Liver (tissue), 9 donors: Measurements from ENCODE around the gene PPM1G. TPM values are rescaled to one million over a fixed set of nuclear protein-coding genes. Genes with fewer than 3 reads are reported as not detected.
"Not testable (repeated sequence)": the region's sequence is repeated elsewhere in the genome, so short reads cannot be mapped to it uniquely, and the experiment has no call there.

Source experiments
- DNase-seq: peaks from one replicate; pipeline ENCODE4 v3.0.0-alpha.2; 2017; ENCODE audit warnings: low spot score
- H3K27ac ChIP-seq, 2 donors: one replicate each; pipeline ENCODE4 v1.7.0; 2013; ENCODE audit warnings: inconsistent platforms in 2 of 2, low read length in 2 of 2, control low read depth in 1 of 2, low read depth in 1 of 2, mild to moderate bottlenecking in 1 of 2
- H3K27me3 ChIP-seq, 4 donors: one replicate each; pipeline versions ENCODE4 v1.6.1 to v1.7.0; 2013; ENCODE audit warnings: low read length in 3 of 4, inconsistent platforms in 1 of 4, mild to moderate bottlenecking in 1 of 4, moderate library complexity in 1 of 4; ENCODE audit not compliant: control insufficient read depth in 4 of 4, insufficient read depth in 4 of 4
- H3K36me3 ChIP-seq, 4 donors: one replicate each; pipeline versions ENCODE4 v1.6.1 to v1.7.0; 2013; ENCODE audit warnings: low read length in 3 of 4, mild to moderate bottlenecking in 3 of 4, low read depth in 1 of 4, moderate library complexity in 1 of 4; ENCODE audit not compliant: control insufficient read depth in 4 of 4, insufficient read depth in 3 of 4
- H3K4me1 ChIP-seq, 4 donors: one replicate each; pipeline versions ENCODE4 v1.6.1 to v1.7.0; 2013; ENCODE audit warnings: low read length in 3 of 4, mild to moderate bottlenecking in 3 of 4, moderate library complexity in 1 of 4; ENCODE audit not compliant: control insufficient read depth in 4 of 4, insufficient read depth in 4 of 4
- H3K4me3 ChIP-seq, 3 donors: one replicate each; pipeline versions ENCODE4 v1.6.1 to v1.7.0; 2013; ENCODE audit warnings: low read length in 3 of 3, control low read depth in 1 of 3, low read depth in 1 of 3, mild to moderate bottlenecking in 1 of 3
- H3K9ac ChIP-seq, 2 donors: one replicate each; pipeline ENCODE4 v1.7.0; 2013; ENCODE audit warnings: low read length in 2 of 2, mild to moderate bottlenecking in 2 of 2, moderate library complexity in 2 of 2, control low read depth in 1 of 2, low read depth in 1 of 2
- H3K9me3 ChIP-seq, 4 donors: one replicate each; pipeline versions ENCODE4 v1.6.1 to v1.7.0; 2013; ENCODE audit warnings: low read length in 3 of 4; ENCODE audit not compliant: control insufficient read depth in 4 of 4
- EGR1 ChIP-seq, 2 donors: IDR thresholded peaks; 2 replicates each; pipeline ENCODE4 v1.6.1; 2016 to 2018; ENCODE audit warnings: antibody characterized with exemption in 2 of 2, low read depth in 2 of 2
- GABPA ChIP-seq, 2 donors: IDR thresholded peaks in 1 of 2; conservative IDR thresholded peaks in 1 of 2; 2 replicates each; pipeline ENCODE4 v1.6.1; 2016; ENCODE audit warnings: antibody characterized with exemption in 2 of 2, mild to moderate bottlenecking in 1 of 2, moderate library complexity in 1 of 2
- HNF4G ChIP-seq: IDR thresholded peaks from 2 replicates; pipeline ENCODE4 v1.6.1; 2016; ENCODE audit warnings: antibody characterized with exemption
- NR2F2 ChIP-seq: IDR thresholded peaks from 2 replicates; pipeline ENCODE4 v1.6.1; 2016; ENCODE audit warnings: antibody characterized with exemption
- RAD21 ChIP-seq, 2 donors: IDR thresholded peaks; 2 replicates each; pipeline ENCODE4 v1.6.1; 2016; ENCODE audit warnings: antibody characterized with exemption in 2 of 2, mild to moderate bottlenecking in 2 of 2
- RXRA ChIP-seq, 2 donors: IDR thresholded peaks; 2 replicates each; pipeline ENCODE4 v1.6.1; 2017 to 2018; ENCODE audit warnings: antibody characterized with exemption in 2 of 2, mild to moderate bottlenecking in 1 of 2
- WGBS: extraction: QIAGEN DNeasy Blood & Tissue Kit; methylation state at CpG from one replicate; pipeline ENCODE4 v1.1.7; 2013; 5-methylcytosine and 5-hydroxymethylcytosine counted together
- polyA plus RNA-seq, 2 donors: library from polyadenylated mRNA; stranded (reverse) in 1 of 2; unstranded in 1 of 2; fragments of 200-250 nt in 1 of 2; fragments of >200 nt in 1 of 2; fragmentation: Nextera tagmentation in 1 of 2; extraction: Ambion mirVana in 1 of 2; gene quantifications; one replicate each; pipeline versions ENCODE4 v1.2.1 to v1.2.3, GENCODE V29; 2013 to 2015
- total RNA-seq, 2 donors: library from RNA; depleted of rRNA; stranded (reverse); fragments of >200 nt; gene quantifications; one replicate each; pipeline ENCODE4 v1.2.3, GENCODE V29; 2014
- TF ChIP-seq, protein P1 (sequence below): IDR thresholded peaks from 2 replicates; pipeline ENCODE4 v1.6.1; 2016; ENCODE audit warnings: antibody characterized with exemption, mild to moderate bottlenecking
- TF ChIP-seq, protein P2 (sequence below): IDR thresholded peaks from 2 replicates; pipeline ENCODE4 v1.6.1; 2016; ENCODE audit warnings: antibody characterized with exemption
- TF ChIP-seq, protein P3 (sequence below): IDR thresholded peaks from 2 replicates; pipeline ENCODE4 v1.6.1; 2016; ENCODE audit warnings: antibody characterized with exemption
- TF ChIP-seq, protein P4 (sequence below): IDR thresholded peaks from 2 replicates; pipeline ENCODE4 v1.6.1; 2016; ENCODE audit warnings: antibody characterized with exemption
- TF ChIP-seq, protein P5 (sequence below): fragments of 150-350 bp; IDR thresholded peaks from 2 replicates; pipeline ENCODE4 v1.5.1; 2017; ENCODE audit warnings: improper control_type of control experiment, low read depth, low read length; ENCODE audit not compliant: missing input control
- donor health status: healthy.
- donor health status: healthy.
- donor health status: healthy.
- donor health status: healthy.
- donor health status: healthy.

PPM1G gene
- total and polyA plus RNA-seq, 4 donors, result 26.4 to 45.5 (median 33.1) TPM

DNA sequence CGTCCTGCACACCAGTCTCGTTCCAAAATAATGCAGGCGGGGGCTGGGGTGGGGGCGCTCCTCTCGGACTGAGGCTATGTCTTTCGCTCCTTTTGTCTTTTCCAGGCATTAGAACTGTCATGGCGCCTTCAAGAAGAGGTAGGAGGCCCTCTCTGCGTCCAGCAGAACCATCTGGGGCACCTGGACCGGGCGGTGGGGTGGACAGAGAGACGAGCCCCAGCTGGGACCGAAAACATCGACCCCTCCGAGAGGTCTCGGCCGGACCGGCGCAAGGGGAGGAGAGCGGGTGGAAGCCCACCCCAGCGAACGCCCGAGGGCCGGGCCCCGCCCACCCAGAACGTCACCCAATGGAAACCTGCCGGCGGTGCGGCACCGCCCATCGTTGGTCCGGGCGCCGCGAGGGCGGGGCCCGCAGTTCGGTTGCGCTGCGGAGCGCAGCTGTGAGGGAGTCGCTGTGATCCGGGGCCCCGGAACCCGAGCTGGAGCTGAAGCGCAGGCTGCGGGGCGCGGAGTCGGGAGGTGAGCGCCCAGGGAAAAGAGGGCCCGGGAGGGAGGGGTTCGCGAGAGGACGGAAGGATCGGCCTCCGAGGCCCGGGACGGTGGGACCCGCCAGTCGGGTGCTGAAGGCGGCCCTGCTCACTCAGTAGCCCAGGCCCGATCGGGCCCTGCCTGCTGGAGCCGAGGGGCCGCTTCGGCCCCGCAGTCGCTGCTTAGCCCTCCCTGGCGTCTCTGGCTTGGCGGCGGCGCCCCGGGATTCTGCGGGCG lies 19.0 kb upstream of the PPM1G start, which contains the start of gene NRBP1 (continued):
- TF ChIP-seq, protein P1, sequence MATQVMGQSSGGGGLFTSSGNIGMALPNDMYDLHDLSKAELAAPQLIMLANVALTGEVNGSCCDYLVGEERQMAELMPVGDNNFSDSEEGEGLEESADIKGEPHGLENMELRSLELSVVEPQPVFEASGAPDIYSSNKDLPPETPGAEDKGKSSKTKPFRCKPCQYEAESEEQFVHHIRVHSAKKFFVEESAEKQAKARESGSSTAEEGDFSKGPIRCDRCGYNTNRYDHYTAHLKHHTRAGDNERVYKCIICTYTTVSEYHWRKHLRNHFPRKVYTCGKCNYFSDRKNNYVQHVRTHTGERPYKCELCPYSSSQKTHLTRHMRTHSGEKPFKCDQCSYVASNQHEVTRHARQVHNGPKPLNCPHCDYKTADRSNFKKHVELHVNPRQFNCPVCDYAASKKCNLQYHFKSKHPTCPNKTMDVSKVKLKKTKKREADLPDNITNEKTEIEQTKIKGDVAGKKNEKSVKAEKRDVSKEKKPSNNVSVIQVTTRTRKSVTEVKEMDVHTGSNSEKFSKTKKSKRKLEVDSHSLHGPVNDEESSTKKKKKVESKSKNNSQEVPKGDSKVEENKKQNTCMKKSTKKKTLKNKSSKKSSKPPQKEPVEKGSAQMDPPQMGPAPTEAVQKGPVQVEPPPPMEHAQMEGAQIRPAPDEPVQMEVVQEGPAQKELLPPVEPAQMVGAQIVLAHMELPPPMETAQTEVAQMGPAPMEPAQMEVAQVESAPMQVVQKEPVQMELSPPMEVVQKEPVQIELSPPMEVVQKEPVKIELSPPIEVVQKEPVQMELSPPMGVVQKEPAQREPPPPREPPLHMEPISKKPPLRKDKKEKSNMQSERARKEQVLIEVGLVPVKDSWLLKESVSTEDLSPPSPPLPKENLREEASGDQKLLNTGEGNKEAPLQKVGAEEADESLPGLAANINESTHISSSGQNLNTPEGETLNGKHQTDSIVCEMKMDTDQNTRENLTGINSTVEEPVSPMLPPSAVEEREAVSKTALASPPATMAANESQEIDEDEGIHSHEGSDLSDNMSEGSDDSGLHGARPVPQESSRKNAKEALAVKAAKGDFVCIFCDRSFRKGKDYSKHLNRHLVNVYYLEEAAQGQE, result peak; percentile 27
- TF ChIP-seq, protein P2, sequence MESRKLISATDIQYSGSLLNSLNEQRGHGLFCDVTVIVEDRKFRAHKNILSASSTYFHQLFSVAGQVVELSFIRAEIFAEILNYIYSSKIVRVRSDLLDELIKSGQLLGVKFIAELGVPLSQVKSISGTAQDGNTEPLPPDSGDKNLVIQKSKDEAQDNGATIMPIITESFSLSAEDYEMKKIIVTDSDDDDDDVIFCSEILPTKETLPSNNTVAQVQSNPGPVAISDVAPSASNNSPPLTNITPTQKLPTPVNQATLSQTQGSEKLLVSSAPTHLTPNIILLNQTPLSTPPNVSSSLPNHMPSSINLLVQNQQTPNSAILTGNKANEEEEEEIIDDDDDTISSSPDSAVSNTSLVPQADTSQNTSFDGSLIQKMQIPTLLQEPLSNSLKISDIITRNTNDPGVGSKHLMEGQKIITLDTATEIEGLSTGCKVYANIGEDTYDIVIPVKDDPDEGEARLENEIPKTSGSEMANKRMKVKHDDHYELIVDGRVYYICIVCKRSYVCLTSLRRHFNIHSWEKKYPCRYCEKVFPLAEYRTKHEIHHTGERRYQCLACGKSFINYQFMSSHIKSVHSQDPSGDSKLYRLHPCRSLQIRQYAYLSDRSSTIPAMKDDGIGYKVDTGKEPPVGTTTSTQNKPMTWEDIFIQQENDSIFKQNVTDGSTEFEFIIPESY, result no peak

DNA sequence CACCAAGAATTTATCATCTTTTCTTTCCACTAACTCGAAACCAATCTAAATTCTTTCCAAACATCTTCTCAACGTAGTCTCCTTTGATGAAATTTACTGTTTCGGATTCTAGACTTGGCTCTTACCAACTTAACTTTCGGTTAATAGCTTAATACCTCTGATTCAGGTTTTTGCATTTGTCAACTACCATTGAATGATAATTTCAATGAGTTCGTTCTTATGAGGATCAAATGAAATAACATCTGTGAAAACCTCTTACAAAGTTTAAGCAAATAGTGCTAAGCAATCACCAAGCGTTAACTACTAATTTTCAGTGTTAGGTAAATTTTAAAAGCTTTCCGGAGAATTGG lies 18.4 kb upstream of the PPM1G start:
- peak overlapping the region; percentile 73 to 97 (median 90) for H3K4me3 ChIP-seq
- TF ChIP-seq, protein P3, sequence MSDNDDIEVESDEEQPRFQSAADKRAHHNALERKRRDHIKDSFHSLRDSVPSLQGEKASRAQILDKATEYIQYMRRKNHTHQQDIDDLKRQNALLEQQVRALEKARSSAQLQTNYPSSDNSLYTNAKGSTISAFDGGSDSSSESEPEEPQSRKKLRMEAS, result no peak
- TF ChIP-seq EGR1 (IDR thresholded peaks at IDR 0.05; ENCODE audit: low read depth in 2 of 2) (no peak), RAD21 (IDR thresholded peaks at IDR 0.05) (no peak), NR2F2 (no peak), HNF4G (no peak), GABPA (IDR thresholded peaks at IDR 0.05 in 1 of 2, conservative IDR thresholded peaks at IDR 0.05 in 1 of 2) (no peak)
- TF ChIP-seq, protein P4, sequence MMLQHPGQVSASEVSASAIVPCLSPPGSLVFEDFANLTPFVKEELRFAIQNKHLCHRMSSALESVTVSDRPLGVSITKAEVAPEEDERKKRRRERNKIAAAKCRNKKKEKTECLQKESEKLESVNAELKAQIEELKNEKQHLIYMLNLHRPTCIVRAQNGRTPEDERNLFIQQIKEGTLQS, result peak; percentile 4
- TF ChIP-seq, protein P5, sequence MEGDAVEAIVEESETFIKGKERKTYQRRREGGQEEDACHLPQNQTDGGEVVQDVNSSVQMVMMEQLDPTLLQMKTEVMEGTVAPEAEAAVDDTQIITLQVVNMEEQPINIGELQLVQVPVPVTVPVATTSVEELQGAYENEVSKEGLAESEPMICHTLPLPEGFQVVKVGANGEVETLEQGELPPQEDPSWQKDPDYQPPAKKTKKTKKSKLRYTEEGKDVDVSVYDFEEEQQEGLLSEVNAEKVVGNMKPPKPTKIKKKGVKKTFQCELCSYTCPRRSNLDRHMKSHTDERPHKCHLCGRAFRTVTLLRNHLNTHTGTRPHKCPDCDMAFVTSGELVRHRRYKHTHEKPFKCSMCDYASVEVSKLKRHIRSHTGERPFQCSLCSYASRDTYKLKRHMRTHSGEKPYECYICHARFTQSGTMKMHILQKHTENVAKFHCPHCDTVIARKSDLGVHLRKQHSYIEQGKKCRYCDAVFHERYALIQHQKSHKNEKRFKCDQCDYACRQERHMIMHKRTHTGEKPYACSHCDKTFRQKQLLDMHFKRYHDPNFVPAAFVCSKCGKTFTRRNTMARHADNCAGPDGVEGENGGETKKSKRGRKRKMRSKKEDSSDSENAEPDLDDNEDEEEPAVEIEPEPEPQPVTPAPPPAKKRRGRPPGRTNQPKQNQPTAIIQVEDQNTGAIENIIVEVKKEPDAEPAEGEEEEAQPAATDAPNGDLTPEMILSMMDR, result no peak
- peak overlapping the region; percentile 71 to 84 for H3K9ac ChIP-seq
- H3K9me3 ChIP-seq, result no peaks in the 10 kb centered on the region
- H3K27me3 ChIP-seq, result no peaks in the 10 kb centered on the region
- 20% methylated on average over 7 of the region's 7 CpGs for WGBS
- H3K27ac ChIP-seq, result peak overlapping the region; percentile 97 to 98
- H3K4me1 ChIP-seq, result peaks cover 3 to 23% (median 15%) of the 10 kb centered on the region in 4 donors
- no peak for DNase-seq
- H3K36me3 ChIP-seq, result peaks cover 0 to under 1% (median 0%) of the 10 kb centered on the region in 4 donors

DNA sequence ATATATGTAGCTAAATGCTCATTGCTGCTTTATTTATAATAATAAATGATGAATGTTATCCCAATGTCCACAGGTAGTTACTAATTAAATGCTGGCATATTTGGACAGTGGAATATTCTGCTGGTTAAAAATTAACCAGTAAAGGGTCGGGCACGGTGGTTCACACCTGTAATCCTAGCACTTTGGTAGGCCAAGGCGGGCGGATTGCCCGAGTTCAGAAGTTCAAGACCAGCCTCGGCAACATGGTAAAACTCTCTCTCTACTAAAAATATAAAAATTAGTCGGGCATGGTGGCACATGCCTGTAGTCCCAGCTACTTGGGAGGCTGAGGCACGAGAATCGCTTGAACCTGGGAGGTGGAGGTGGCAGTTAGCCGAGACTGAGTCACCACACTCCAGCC lies 15.6 kb upstream of the PPM1G start:
- H3K36me3 ChIP-seq, H3K9ac ChIP-seq, H3K27ac ChIP-seq, H3K4me3 ChIP-seq, DNase-seq, H3K9me3 ChIP-seq, H3K27me3 ChIP-seq: not testable (repeated sequence)
- TF ChIP-seq RXRA (IDR thresholded peaks at IDR 0.05), result peak in 1 of 2 donors; percentile 17
- peaks cover 3 to 17% (median 11%) of the 10 kb centered on the region in 4 donors for H3K4me1 ChIP-seq
- 54% methylated on average over 10 of the region's 10 CpGs for WGBS
